Pancreas (tissue), 10 donors: ENCODE results near the gene SLC13A2. TPM values are rescaled to one million over a fixed set of nuclear protein-coding genes. Genes with fewer than 3 reads are reported as not detected.
"Not testable (repeated sequence)": the region's sequence is repeated elsewhere in the genome, so short reads cannot be mapped to it uniquely, and the experiment has no call there.

ENCODE experiments used
- ATAC-seq, 4 donors: fragments of 200-7000 bp; cut with Tn5 transposase; one replicate each; pipeline versions ENCODE4 v1.8.0 to v1.9.1; 2020; ENCODE audit warnings: mild to moderate bottlenecking in 4 of 4, moderate library complexity in 4 of 4
- DNase-seq, 6 donors: peaks; one replicate each; pipeline ENCODE4 v3.0.0-alpha.2; 2020
- FAIRE-seq: peaks from 2 replicates; lab custom pipeline; 2012; peaks lifted over from hg19 to GRCh38; lab: Jason Lieb, UNC
- H3K27ac ChIP-seq, 4 donors: fragments of 200-600 bp; sonication (generic); 1 replicate in 3 of 4; 2 replicates in 1 of 4; pipeline versions ENCODE4 v1.5.0 to v1.8.0; 2020
- H3K27me3 ChIP-seq, 4 donors: fragments of 200-600 bp; one replicate each; pipeline ENCODE4 v1.8.0; 2021
- H3K36me3 ChIP-seq, 3 donors: fragments of 200-600 bp; sonication (generic) in 1 of 3; one replicate each; pipeline versions ENCODE4 v1.5.0 to v1.8.0; 2020 to 2021
- H3K4me1 ChIP-seq, 3 donors: fragments of 200-600 bp; one replicate each; pipeline ENCODE4 v1.8.0; 2021
- H3K4me3 ChIP-seq, 4 donors: fragments of 200-600 bp; sonication (generic) in 2 of 4; one replicate each; pipeline versions ENCODE4 v1.5.0 to v1.8.0; 2020 to 2021
- H3K9me3 ChIP-seq, 4 donors: fragments of 200-600 bp; one replicate each; pipeline ENCODE4 v1.8.0; 2021
- CTCF ChIP-seq, 4 donors: fragments of 200-600 bp; sonication (generic) in 3 of 4; IDR thresholded peaks; one replicate each; pipeline versions ENCODE4 v1.5.0 to v1.8.0; 2021; ENCODE audit warnings: antibody characterized with exemption in 4 of 4
- WGBS, 2 donors: extraction: QIAGEN DNeasy Blood & Tissue Kit; methylation state at CpG; one replicate each; pipeline ENCODE4 v1.1.7; 2013; 5-methylcytosine and 5-hydroxymethylcytosine counted together
- intact Hi-C, 3 donors: fragments of 100-400 bp; cut with DNase I; formaldehyde crosslinking; loops; one replicate each; pipeline versions ENCODE4 v1.11.1 to v1.14.2; 2022
- polyA plus RNA-seq, 2 donors: library from polyadenylated mRNA; stranded (reverse); fragments of 200-250 nt; gene quantifications; one replicate each; pipeline ENCODE4 v1.2.3, GENCODE V29; 2013
- total RNA-seq, 6 donors: library from RNA; stranded (reverse); fragmentation: NEBNext Ultra II Directional in 4 of 6; extraction: Animal tissue kit (Norgen Biotek cat#: 25700) in 4 of 6; gene quantifications; one replicate each; pipeline versions ENCODE4 v1.2.1 to v1.2.4, GENCODE V29; 2021 to 2023
- donor health status: healthy with polysubstance abuse.
- donor health status: DM: no; HTN: no; CAD: no; lungs with moderate emphysema.
- donor health status: DM: no; HTN: no; CAD: no.
- donor health status: control.
- donor health status: control.
- donor health status: Bipolar disorder and iron deficiency.
- donor health status: DM: yes; HTN: yes; CAD: no.
- donor health status: DM: no; HTN: no; CAD: no.
- donor health status: DM: no; HTN: no; CAD: no.
- donor health status: DM: yes; HTN: yes; CAD: no.

The SLC13A2 gene
- total RNA-seq (under 1 TPM in 3 of 6 donors, not detected in 3; 0.04 to 0.42 (median 0.06) TPM), polyA plus RNA-seq (under 1 TPM in 1 of 2 donors, not detected in 1; 0.09 TPM)

GRCh38 chr17:28473542-28473941, at the start of gene SLC13A2:
Gene SLC13A2, plus strand, starts transcription at chr17:28473644. Its CDS starts 69 bp downstream, at chr17:28473713.
- FAIRE-seq (no peak), DNase-seq (peak in 2 of 6 donors; percentile 29 to 49), ATAC-seq (peak; percentile 45 to 84 (median 65))
- intact Hi-C loops = no loop called here
- no peak for TF ChIP-seq CTCF (IDR thresholded peaks at IDR 0.05)
- Histone ChIP-seq H3K4me3 (no peak within 1 kb of the TSS), H3K27ac (no peak within 1 kb of the TSS), H3K27me3 (no peaks in the 10 kb centered on the region), H3K4me1 (no peaks in the 10 kb centered on the region), H3K9me3 (no peaks in the 10 kb centered on the region), H3K36me3 (no peaks in the 10 kb centered on the region)
- 50 to 62% methylated on average over 5 of the region's 5 CpGs for WGBS, 2 donors

- no peaks in the 10 kb centered on the region for H3K27me3 ChIP-seq
- no peaks in the 10 kb centered on the region for H3K9me3 ChIP-seq
- no peak for TF ChIP-seq CTCF (IDR thresholded peaks at IDR 0.05)
- no peak overlapping the region for H3K4me3 ChIP-seq
- FAIRE-seq (no peak), DNase-seq (no peak), ATAC-seq (no peak)
- 78 to 87% methylated on average over 13 of the region's 13 CpGs for WGBS, 2 donors
- H3K4me1 ChIP-seq = no peaks in the 10 kb centered on the region
- no peaks in the 10 kb centered on the region for H3K36me3 ChIP-seq
- intact Hi-C loops = no loop called here
- H3K27ac ChIP-seq = no peak overlapping the region
These were observed 48.2 kb upstream of the SLC13A2 start for GRCh38 chr17:28425206-28425605.

GRCh38 chr17:28426081-28426519, 47.3 kb upstream of the SLC13A2 start:
- WGBS, 2 donors = 81% methylated on average over 9 of the region's 9 CpGs
- FAIRE-seq (no peak), DNase-seq (no peak), ATAC-seq (peak in 3 of 4 donors; percentile 53 to 63 (median 54))
- no peak overlapping the region for H3K27ac ChIP-seq
- TF ChIP-seq CTCF (IDR thresholded peaks at IDR 0.05) = peak in 3 of 4 donors; percentile 10 to 18 (median 16)
- no peak overlapping the region for H3K4me3 ChIP-seq
- intact Hi-C loops = no loop called here
- H3K9me3 ChIP-seq = no peaks in the 10 kb centered on the region
- H3K27me3 ChIP-seq = no peaks in the 10 kb centered on the region
- H3K4me1 ChIP-seq = no peaks in the 10 kb centered on the region
- H3K36me3 ChIP-seq = no peaks in the 10 kb centered on the region

GRCh38 chr17:28427371-28427770, 46.1 kb upstream of the SLC13A2 start:
- ATAC-seq = no peak
- Histone ChIP-seq H3K4me1 (no peaks in the 10 kb centered on the region), H3K27me3 (no peaks in the 10 kb centered on the region), H3K4me3 (no peak overlapping the region), H3K27ac (no peak overlapping the region), H3K36me3 (no peaks in the 10 kb centered on the region), H3K9me3 (no peaks in the 10 kb centered on the region)
- no peak for FAIRE-seq
- 72 to 73% methylated on average over 5 of the region's 5 CpGs for WGBS, 2 donors
- DNase-seq = no peak
- no peak for TF ChIP-seq CTCF (IDR thresholded peaks at IDR 0.05)
- intact Hi-C loops = no loop called here

GRCh38 chr17:28427982-28428381, 45.5 kb upstream of the SLC13A2 start:
- ATAC-seq, H3K27ac ChIP-seq, DNase-seq, H3K9me3 ChIP-seq, FAIRE-seq, H3K4me3 ChIP-seq, H3K36me3 ChIP-seq, H3K27me3 ChIP-seq, intact Hi-C loops, H3K4me1 ChIP-seq: not testable (repeated sequence)
- 57% methylated on average over 4 of the region's 4 CpGs for WGBS, 2 donors
